LoVo (cell line): Measurements from ENCODE around the gene IFI27L1.

Experiments used
- DNase-seq: peaks from one replicate; pipeline ENCODE4 v3.0.0-alpha.2; 2016; ENCODE audit warnings: low spot score

The IFI27L1 gene

GRCh38 chr14:94113908-94114588, 32.9 kb downstream of the IFI27L1 start:
- DNase-seq: no peak

GRCh38 chr14:94114589-94115057, 33.5 kb downstream of the IFI27L1 start:
- no peak for DNase-seq

- no peak for DNase-seq
These were observed 34.0 kb downstream of the IFI27L1 start for GRCh38 chr14:94115058-94115591.

GRCh38 chr14:94115631-94116030, 34.5 kb downstream of the IFI27L1 start:
- DNase-seq: no peak

- no peak for DNase-seq
These were observed 35.6 kb downstream of the IFI27L1 start for GRCh38 chr14:94116701-94117100.

GRCh38 chr14:94117856-94118255, 36.7 kb downstream of the IFI27L1 start:
- no peak for DNase-seq

GRCh38 chr14:94119071-94119470, 38.0 kb downstream of the IFI27L1 start:
- no peak for DNase-seq

GRCh38 chr14:94120667-94121340, 39.7 kb downstream of the IFI27L1 start:
- no peak for DNase-seq

GRCh38 chr14:94121485-94121884, 40.4 kb downstream of the IFI27L1 start:
- no peak for DNase-seq

GRCh38 chr14:94122438-94122837, 41.3 kb downstream of the IFI27L1 start:
- DNase-seq: no peak

- no peak for DNase-seq
These were observed 42.2 kb downstream of the IFI27L1 start for GRCh38 chr14:94123296-94123695.

GRCh38 chr14:94123868-94124267, 42.8 kb downstream of the IFI27L1 start:
- DNase-seq: no peak

- DNase-seq: no peak
These were observed 43.7 kb downstream of the IFI27L1 start for GRCh38 chr14:94124582-94125377.

GRCh38 chr14:94125659-94126418, 44.7 kb downstream of the IFI27L1 start:
- no peak for DNase-seq

- no peak for DNase-seq
These were observed 45.2 kb downstream of the IFI27L1 start for GRCh38 chr14:94126419-94126677.

- DNase-seq: no peak
These were observed 45.7 kb downstream of the IFI27L1 start for GRCh38 chr14:94126800-94127199.

- no peak for DNase-seq
These were observed 46.2 kb downstream of the IFI27L1 start for GRCh38 chr14:94127330-94127729.

- DNase-seq: no peak
These were observed 47.2 kb downstream of the IFI27L1 start for GRCh38 chr14:94128216-94128839.

GRCh38 chr14:94129111-94129757, 48.1 kb downstream of the IFI27L1 start, which contains the start of gene IFI27L2:
Gene IFI27L2 (minus strand): TSS chr14:94129604. CDS start chr14:94129564, 40 bp downstream.
- peak; percentile 60 for DNase-seq

- peak; percentile 27 for DNase-seq
These were observed 48.8 kb downstream of the IFI27L1 start for GRCh38 chr14:94129758-94130414.
